SKM-1 (cell line): Measurements from ENCODE around the gene MSH2.

Experiments
- DNase-seq: peaks from one replicate; lab custom pipeline; 2025; ENCODE audit not compliant: unreplicated experiment; lab: John Stamatoyannopoulos, UW

The MSH2 gene

DNA sequence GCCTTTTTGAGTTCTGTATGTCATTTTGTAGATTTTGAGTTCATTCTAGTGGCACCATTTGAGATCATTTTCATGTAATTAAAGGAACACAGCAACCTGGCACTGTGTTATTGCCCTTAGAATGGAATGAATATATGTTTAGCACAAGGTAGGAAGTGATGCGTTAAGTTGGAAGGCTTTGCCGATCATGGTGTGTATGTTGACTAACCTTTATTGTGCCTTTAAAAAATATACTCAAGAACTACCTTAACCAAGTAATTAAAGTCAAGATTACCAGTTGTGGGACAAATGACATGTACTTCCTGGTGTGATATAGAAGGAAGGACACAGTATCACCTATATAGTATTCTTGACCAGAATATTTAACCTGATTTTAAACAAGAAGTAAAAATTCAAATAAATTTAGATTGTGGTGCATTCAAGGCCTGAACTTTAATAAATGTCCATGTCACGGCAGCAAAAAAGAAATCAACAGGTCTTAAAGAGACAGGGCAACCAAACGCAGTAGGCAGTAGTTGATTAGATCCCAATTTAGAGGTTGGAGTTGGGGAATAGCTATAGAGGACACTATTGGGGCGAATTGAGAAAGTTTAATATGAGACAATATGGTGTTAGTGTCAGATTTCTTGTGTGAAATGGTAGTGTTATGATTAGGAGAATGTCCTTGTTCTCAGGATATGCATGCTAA lies 68.6 kb downstream of the MSH2 start:
- no peak for DNase-seq

GRCh38 chr2:47479863-47480262 lies 76.9 kb downstream of the MSH2 start:
- no peak for DNase-seq

- no peak for DNase-seq
These were observed 80.2 kb downstream of the MSH2 start for GRCh38 chr2:47483191-47483590.

DNA sequence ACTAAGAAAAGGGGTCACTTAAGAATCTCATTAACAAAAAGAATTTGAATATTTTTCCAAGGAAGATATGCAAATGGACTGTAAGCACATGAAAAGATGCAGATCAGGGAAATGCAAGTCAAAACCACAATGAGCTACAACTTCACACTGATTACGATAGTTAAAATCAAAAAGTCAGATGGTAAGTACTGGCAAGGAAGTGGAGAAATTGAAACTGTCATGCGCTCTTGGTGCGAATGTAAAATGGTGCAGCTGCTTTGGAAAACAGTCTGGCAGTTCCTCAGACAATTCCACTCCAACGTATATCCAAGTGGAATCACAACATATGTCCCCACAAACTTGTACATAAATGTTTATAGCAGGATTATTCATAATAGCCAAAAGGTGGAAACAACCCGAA lies 81.4 kb downstream of the MSH2 start:
- DNase-seq, result no peak

DNA sequence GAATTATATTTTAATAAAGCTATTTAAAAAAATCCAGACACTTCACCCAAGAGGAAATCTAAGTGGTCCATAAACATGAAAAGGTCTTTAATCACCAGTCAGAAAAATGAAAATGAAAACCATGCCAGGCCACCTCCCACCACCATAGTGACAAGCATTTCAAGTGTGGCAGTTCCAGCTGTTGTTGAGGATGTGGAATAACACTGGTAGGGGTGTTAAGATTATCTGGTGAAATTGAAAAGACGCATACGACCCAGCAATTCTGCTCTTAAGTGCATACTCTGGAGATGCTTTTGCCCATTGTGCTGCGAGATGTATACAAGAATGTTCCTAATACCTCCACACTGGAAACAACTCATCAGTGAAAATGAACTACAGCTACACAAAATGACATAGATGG lies 82.2 kb downstream of the MSH2 start:
- no peak for DNase-seq

GRCh38 chr2:47485751-47486300 lies 82.9 kb downstream of the MSH2 start:
- no peak for DNase-seq

DNA sequence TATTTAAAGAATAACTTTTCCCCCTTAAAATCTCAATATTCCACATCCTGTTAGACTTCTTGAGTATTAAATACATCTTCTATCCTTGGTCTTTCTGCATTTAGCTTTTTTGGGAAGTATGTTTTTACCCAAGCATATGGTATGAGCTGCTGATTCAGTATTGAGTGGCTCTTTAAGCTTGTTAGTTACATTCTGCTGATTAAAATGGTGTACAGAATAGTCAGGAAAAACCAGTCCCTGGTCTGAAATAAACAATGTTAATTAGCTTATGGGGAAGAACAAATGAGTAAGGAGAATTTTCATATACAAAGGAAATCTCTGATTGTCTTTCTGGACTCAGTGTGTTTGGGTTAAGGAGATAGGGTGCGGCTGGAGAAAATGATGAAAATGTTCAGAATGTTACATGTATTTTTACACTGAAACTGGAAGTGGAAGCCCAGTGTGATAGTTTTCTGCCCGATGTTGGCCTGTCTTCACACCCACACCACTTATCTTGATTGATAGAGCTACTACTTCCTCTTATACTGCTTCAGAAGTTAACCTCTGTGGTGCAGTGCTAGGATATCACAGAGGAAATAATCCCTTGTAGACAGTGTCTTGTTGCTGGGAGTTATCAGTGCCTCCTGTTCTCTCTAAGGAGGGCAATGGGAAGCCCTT lies 84.0 kb downstream of the MSH2 start:
- DNase-seq, result peak; percentile 44

DNA sequence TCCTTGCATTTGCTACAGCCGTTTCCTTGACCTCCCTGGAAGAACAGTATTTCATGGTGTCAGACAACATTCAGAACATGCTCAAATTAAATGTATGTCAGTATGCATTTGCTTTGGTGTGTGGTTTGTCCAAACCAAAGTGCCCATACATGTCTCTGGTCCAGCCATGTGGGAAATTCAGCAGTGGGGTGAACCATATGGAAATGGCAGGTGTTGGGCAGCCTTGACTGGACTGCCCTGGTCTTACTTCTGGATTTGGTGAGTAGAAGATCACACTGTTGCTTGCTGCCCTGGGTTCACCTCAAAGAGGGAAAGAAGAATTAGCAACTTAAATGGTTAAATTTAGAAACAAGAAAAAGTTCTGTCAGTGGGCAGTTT lies 84.5 kb downstream of the MSH2 start:
- no peak for DNase-seq

DNA sequence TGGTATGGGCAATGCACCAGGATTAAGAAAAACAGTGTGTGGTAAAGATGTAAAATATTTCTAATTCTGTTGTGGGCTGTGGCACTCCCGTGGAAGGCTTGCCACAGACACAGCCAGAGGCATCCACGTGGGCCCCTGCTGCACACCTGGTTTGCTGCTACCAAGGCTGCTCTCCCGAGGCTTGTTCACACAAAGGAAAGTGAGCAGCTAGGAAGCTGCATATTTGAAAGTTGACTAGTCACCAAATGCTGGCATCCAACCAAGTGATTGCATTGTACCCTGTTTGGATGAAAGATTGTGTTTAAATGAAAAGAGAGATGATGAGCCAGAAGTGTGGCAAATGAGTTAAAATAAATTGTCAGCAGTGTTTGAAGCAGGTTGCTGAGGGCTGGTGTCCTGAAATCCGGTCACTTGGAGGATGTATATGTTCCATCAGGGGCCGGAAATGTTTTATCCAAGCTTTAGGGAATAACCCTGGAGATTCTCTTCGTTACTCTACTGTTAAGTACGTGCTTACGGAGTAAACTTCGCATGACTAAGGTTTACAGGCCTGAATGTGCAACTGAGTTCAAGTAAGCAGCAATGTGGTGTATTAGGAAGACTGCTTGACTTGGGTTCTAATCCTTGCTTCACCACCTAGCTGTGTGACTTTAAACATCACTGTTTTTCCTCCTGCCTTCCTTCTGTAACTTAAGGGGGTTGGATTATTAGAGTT lies 86.1 kb downstream of the MSH2 start:
- no peak for DNase-seq

DNA sequence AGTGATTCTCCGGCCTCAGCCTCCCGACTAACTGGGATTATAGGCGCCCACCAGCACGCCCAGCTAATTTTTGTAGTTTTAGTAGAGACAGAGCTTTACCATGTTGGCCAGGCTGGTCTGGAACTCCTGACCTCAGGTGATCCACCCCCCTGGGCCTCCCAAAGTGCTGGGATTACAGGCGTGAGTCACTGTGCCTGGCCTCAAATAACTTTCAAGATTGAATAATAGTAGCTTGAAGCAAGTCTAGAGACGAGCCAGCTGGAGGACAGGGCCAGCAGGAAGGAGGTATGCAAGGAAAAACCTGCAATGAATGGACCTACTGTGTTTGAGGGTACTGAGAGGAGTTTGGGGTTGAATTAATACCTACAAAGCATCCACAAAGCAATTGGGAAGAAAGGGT lies 87.5 kb downstream of the MSH2 start:
- no peak for DNase-seq

DNA sequence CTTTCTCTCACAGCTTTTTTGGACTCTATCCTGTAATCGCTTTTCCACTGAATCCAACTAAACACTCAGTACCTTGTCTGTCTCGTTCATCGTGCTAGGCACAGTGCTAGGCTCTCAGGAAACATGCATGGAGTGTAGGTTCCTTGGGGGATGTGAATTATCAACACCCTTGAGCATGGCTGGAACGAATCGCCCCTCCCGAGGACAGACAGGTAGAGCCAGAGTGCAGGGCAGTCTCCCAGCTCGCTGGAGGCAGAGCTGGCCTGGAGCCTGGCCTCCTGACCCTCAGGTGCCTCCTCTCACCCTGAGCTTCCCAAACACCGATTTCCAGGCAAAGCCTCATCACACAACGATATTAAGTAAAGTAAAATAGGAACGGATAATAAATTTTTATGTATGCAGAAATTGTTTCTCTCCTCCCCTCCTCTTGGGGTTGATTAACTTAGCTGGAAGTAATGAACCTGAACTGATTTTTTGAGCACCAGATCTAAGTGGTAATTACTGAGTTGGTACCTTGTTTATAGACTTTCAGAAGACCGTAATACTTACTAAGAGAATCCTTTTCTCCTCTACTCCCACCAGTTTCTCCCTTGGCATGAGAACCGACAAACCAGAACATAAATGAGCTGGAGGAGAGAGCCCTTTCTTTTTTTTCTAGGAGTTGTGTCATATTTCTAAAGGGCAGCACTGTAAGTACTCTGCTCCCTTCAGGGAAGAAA lies 90.5 kb downstream of the MSH2 start:
- no peak for DNase-seq

- DNase-seq, result no peak
These were observed 91.5 kb downstream of the MSH2 start for GRCh38 chr2:47494267-47495130.

DNA sequence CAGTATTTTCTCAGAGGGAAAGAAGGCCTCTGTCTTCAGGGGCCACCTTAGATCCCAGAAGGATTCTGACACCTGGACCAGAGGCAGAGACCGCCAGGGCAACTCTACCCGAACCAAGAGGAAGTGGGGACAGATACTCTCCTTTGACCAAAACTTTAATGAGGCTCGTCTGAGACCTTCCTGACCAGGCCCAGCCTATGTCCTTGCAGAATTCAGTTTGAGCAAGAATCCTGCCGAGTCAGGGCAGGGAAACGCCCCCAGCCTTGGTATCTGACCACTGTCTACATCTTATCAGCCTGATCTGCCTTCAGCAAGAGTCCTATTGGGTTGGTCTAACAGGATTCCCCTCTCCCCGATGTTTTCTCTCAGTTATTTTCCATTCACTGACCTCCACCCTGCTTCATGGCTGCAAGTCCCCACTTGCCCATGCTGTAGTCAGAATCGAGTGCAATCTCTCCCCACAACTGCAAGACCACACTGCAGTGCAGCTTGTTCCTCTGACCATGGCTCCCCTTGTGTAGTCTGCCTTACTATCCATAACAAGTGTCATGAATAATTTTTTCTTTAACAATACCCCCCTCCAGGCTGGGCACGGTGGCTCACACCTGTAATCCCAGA lies 95.0 kb downstream of the MSH2 start:
- DNase-seq, result no peak

DNA sequence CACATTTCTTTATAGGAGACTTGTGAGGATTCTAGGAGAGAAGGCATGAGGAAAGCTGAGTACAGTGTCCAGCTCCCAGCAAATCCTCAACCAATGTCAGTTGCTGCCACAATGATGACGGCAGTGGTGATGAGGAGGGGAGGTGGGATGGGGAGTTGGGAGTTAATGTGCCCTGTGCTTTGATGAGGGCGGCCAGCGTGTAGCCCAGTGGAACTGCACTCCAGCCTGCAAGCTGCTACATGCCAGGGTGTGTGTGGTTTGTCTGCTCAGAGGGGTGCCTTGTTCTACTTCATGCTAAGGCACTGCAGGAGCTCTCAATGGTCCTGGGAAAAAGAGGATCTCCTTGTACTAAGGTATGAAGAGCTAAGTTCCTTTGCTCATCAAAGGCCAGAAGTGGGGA lies 96.1 kb downstream of the MSH2 start:
- no peak for DNase-seq

DNA sequence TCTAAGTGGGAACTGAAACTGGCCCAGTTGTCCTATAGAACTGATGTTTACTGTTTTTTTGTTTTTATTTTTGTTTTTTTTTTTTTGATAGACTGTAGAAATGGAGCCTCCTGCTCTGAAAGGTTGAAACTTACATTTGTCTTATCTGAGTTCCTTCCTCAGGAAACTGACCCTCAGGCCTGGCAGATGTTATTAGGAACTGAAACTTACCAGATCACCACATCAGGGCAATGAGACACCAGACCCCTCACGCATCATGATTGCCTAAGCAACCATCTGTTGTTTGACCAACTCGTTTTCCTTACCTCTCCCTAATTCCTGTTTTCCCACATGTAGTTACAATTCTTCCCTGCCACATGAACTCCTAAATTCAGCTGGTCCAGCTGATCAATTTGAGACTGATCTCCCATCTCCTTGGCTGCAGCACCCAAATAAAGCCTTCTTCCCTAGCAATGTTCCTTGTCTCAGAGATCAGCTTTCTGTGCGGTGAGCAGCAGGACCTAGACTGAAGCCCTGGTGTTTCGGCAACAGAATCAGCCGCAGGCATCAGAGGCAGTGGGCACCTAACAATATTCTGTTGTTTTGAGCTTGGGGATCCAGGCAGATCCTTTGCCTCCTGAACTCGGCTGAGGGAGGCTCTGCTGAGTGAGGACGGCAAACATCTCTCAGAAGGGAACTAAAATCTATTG lies 96.8 kb downstream of the MSH2 start:
- no peak for DNase-seq

DNA sequence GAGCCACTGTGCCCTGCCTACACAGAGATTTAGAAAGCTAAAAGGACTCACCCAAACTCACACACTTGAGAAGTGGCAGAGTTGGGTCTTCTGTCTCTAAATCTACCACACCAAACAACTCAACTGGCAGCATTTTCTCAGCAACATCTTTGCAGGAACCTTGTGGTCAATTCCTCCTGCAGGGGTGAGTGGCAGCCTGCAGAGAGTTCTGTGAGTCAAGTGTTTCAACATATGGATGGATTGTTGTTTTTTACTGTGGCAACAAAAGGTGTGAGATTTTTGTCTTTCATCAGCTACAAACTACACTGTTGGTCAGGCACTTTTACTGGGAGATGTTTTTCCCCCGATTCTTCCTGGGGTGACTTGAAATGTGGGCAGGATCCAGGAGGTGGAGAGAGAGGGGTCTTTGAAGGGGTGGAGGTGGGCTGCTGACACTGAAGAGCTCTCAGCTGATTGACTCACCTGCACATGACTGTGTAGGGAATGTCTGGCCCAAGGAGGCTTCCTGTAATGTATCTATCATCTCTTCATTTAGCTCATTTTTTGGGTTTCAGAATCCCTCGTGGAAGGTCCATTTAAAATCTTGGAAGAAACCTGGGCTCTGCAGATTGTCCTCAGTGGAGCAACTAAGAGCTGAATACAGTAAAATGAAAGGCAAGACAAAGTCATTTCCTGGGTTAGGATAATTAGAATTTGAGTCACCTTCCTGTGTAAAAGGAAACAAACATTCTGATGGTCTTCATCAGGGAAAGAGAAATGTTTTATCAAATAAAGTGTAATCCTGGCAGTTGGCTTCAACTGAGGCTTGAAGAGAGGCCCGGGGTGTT lies 98.6 kb downstream of the MSH2 start:
- no peak for DNase-seq

- DNase-seq, result peak; percentile 14
These were observed 99.5 kb downstream of the MSH2 start for GRCh38 chr2:47502498-47502897.

GRCh38 chr2:47503481-47504070 lies 100.6 kb downstream of the MSH2 start:
- no peak for DNase-seq
